Small intestine (tissue), 7 donors: ENCODE measurements around the gene RGS12. TPM values are rescaled to one million over a fixed set of nuclear protein-coding genes. Genes with fewer than 3 reads are reported as not detected.

Source experiments
- DNase-seq, 2 donors: peaks; one replicate each; pipeline versions ENCODE4 v3.0.0 to v3.0.0-alpha.2; 2013
- FAIRE-seq: peaks from 2 replicates; lab custom pipeline; 2012; peaks lifted over from hg19 to GRCh38; lab: Jason Lieb, UNC
- H3K27ac ChIP-seq, 3 donors: one replicate each; pipeline ENCODE4 v1.5.1; 2013; ENCODE audit warnings: low read length in 2 of 3, mild to moderate bottlenecking in 2 of 3, control low read depth in 1 of 3, inconsistent platforms in 1 of 3, low read depth in 1 of 3, moderate library complexity in 1 of 3
- H3K27me3 ChIP-seq, 3 donors: one replicate each; pipeline ENCODE4 v1.6.1; 2013; ENCODE audit warnings: low read length in 3 of 3, inconsistent platforms in 1 of 3; ENCODE audit not compliant: control insufficient read depth in 3 of 3, insufficient read depth in 3 of 3
- H3K36me3 ChIP-seq, 3 donors: one replicate each; pipeline ENCODE4 v1.6.1; 2013; ENCODE audit warnings: low read length in 3 of 3, inconsistent platforms in 1 of 3, low read depth in 1 of 3, mild to moderate bottlenecking in 1 of 3, moderate library complexity in 1 of 3; ENCODE audit not compliant: control insufficient read depth in 3 of 3, insufficient read depth in 2 of 3
- H3K4me1 ChIP-seq, 3 donors: one replicate each; pipeline ENCODE4 v1.6.1; 2013; ENCODE audit warnings: low read length in 2 of 3, inconsistent platforms in 1 of 3, low read depth in 1 of 3, mild to moderate bottlenecking in 1 of 3, moderate library complexity in 1 of 3; ENCODE audit not compliant: control insufficient read depth in 3 of 3, insufficient read depth in 2 of 3
- H3K4me3 ChIP-seq, 3 donors: one replicate each; pipeline ENCODE4 v1.5.1; 2013; ENCODE audit warnings: low read length in 3 of 3, control low read depth in 1 of 3, inconsistent platforms in 1 of 3, low read depth in 1 of 3, mild to moderate bottlenecking in 1 of 3, moderate library complexity in 1 of 3
- H3K9me3 ChIP-seq, 2 donors: one replicate each; pipeline ENCODE4 v1.6.1; 2013; ENCODE audit warnings: low read depth in 1 of 2, low read length in 1 of 2; ENCODE audit not compliant: control insufficient read depth in 2 of 2, insufficient read depth in 1 of 2
- WGBS, 3 donors: extraction: QIAGEN DNeasy Blood & Tissue Kit; methylation state at CpG; one replicate each; pipeline ENCODE4 v1.1.7; 2013; 5-methylcytosine and 5-hydroxymethylcytosine counted together
- polyA plus RNA-seq, 4 donors: library from polyadenylated mRNA; stranded (reverse) in 3 of 4; unstranded in 1 of 4; fragments of 200-250 nt in 3 of 4; fragments of 120-200 nt in 1 of 4; gene quantifications; one replicate each; pipeline versions ENCODE4 v1.2.1 to v1.2.3, GENCODE V29; 2013
- donor health status: healthy with polysubstance abuse.
- donor health status: control.
- donor health status: control.
- donor health status: Bipolar disorder and iron deficiency.
- donor health status: healthy.

Gene RGS12
- polyA plus RNA-seq, 4 donors, result 6.5 to 28.9 (median 12.6) TPM

DNA sequence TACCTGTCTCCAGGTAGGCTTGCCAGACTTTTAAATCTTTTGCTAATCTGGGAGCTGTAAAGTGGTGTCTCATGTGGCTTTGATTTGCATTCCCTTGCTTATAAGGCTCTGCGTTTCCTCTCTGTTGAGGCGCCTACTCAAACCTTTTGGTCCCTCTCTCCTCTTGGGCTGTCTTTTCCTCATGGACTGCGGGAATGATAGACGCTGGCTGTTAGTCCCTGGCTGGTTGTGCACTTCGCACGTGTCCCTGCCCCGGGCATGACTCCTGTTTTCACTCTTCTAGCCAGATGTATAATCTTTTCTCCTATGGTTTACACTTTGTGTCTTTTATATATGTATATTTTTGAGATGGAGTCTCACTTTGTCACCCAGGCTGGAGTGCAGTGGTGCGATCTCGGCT is 39.7 kb downstream of the RGS12 start:
- Histone ChIP-seq H3K4me1 (peaks cover 0 to 3% (median 3%) of the 10 kb centered on the region in 3 donors), H3K27me3 (no peaks in the 10 kb centered on the region), H3K9me3 (no peaks in the 10 kb centered on the region), H3K36me3 (peaks cover 0 to 9% (median 0%) of the 10 kb centered on the region in 3 donors), H3K27ac (no peak overlapping the region), H3K4me3 (no peak overlapping the region)
- no peak for FAIRE-seq
- 88 to 95% (median 93%) methylated on average over 9 of the region's 9 CpGs for WGBS, 3 donors
- DNase-seq, result no peak

DNA sequence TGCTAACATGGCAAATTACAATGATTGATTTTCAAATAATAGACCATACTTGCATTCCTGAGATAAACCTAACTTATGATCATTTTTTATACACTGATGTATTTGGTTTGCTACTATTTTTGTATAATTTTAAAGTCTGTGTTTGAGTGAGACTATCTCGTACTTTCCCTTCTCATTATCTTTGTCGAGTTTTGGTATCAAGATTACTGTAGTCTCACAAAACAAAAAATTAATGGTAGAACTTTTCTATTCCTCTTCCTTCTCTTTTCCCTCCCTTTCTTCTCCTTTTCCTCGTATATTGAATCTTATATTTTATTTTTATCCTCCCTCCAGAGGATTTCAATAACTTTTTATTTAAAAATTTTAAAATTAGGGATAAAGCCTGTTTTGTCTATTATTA is 41.5 kb downstream of the RGS12 start:
- FAIRE-seq (no peak), DNase-seq (no peak)
- no peaks in the 10 kb centered on the region for H3K9me3 ChIP-seq
- no peak overlapping the region for H3K27ac ChIP-seq
- H3K4me1 ChIP-seq, result peaks cover 0 to 3% (median 3%) of the 10 kb centered on the region in 3 donors
- peaks cover 0 to 3% (median 0%) of the 10 kb centered on the region in 3 donors for H3K36me3 ChIP-seq
- H3K27me3 ChIP-seq, result no peaks in the 10 kb centered on the region
- WGBS, 3 donors, result 72 to 80% (median 73%) methylated on average over 3 of the region's 3 CpGs
- no peak overlapping the region for H3K4me3 ChIP-seq

DNA sequence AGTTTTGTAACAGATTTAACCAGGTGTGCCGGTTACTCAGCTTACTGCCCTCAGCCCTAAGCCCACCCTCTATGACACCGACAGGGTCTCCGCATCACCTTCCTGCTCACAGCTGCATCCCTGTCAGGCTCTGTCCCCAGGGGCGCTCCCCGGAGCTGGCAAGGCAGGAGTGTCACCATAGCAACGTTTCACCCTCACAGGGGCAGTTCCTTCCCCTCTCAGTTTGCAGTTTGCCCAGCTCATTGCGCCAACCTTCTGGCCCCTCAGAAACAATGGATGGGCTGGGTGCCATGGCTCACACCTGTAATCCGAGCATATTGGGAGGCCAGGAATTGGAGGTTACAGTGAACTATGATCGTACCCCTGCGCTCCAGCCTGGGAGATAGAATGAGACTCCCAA is 42.6 kb downstream of the RGS12 start:
- WGBS, 3 donors, result 76 to 88% (median 80%) methylated on average over 10 of the region's 10 CpGs
- no peak for DNase-seq
- Histone ChIP-seq H3K27ac (no peak overlapping the region), H3K4me3 (no peak overlapping the region), H3K4me1 (peaks cover 0 to 3% (median 0%) of the 10 kb centered on the region in 3 donors), H3K9me3 (no peaks in the 10 kb centered on the region), H3K36me3 (peaks cover 0 to 2% (median 0%) of the 10 kb centered on the region in 3 donors), H3K27me3 (no peaks in the 10 kb centered on the region)
- FAIRE-seq, result no peak

DNA sequence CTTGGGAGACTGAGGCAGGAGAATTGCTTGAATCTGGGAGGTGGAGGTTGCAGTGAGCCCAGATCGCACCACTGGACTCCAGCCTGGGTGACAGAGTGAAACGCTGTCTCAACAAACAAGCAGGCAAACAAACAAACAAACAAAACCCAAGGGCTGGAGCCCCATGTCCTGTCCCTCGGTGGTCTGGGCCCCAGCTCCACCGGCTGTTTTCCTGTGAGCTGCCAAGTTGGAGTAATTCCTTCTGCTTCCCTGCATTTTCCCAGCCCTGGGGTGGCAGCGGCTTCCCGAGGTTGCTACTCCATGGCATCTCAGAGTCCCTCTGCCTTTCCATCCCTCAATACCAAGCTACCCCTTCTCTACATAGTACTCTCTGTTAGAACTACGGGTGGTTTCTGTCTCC is 43.2 kb downstream of the RGS12 start:
- Histone ChIP-seq H3K4me1 (no peaks in the 10 kb centered on the region), H3K9me3 (no peaks in the 10 kb centered on the region), H3K27ac (no peak overlapping the region), H3K27me3 (no peaks in the 10 kb centered on the region), H3K4me3 (no peak overlapping the region), H3K36me3 (peaks cover 0 to 2% (median 0%) of the 10 kb centered on the region in 3 donors)
- WGBS, 3 donors, result 82 to 94% (median 93%) methylated on average over 7 of the region's 7 CpGs
- FAIRE-seq, result no peak
- no peak for DNase-seq

DNA sequence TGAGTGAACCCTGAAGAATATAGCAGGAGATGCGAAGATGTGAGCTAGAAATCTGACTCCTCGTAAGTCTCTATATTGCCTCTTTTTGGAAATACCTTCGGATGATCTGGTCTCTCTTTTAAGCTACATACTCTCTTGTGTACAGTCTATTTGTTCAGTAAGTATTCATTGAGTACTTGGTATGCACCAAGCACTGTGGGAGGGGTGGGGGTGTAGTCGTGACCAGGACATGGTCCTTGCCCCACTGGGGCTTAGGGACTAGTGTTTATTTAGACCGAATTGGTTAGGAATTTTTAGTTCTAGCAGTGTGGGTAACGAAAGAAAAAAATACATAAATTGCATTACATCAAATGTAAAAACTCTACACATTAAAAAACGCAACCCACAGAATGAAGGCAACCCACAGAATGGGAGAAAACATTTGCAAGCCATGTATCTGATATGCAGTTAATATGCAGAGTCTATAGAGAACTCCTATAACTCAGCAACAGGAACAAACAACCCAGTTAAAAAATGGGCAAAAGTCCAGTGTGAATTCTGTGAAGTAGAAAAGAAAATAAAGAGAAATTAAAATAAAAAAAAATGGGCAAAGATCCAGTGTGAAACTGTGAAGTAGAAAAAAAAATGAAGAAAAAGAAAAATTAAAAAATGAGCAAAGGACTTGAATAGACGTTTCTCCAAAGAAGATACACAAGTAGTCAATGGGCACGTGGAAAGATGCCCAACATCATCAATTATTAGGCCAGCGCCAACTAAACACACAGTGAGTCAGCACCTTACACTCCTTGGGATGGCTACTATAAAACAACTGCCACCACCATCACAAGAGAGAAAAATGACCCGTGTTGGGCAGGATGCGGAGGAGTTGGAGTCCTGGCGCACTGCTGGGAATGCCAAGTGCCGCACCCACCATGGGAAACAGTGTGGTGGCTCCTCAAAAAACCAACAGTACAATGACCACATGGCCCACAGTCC is 43.8 kb downstream of the RGS12 start:
- Histone ChIP-seq H3K27me3 (no peaks in the 10 kb centered on the region), H3K4me1 (no peaks in the 10 kb centered on the region), H3K27ac (no peak overlapping the region), H3K4me3 (no peak overlapping the region), H3K9me3 (no peaks in the 10 kb centered on the region), H3K36me3 (peaks cover 0 to 2% (median 0%) of the 10 kb centered on the region in 3 donors)
- FAIRE-seq, result no peak
- WGBS, 3 donors, result 89 to 95% (median 94%) methylated on average over 14 of the region's 14 CpGs
- no peak for DNase-seq

DNA sequence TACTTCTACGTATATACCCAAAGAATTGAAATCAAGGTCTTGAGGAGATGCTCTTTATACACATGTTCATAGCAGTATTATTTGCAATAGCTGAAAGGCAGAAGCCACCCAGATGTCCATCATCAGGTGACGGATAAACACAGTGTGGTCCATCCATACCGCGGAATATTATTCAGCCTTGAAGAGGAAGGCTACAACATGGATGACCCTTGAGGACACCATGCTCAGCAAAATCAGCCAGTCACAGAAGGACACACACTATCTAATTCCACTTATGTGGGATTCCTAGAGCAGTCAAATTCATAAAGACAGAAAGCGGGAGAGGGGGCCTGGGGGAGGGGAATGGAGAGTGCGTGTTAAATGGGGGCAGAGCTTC is 44.5 kb downstream of the RGS12 start:
- 97 to 100% (median 98%) methylated on average over 6 of the region's 6 CpGs for WGBS, 3 donors
- Histone ChIP-seq H3K27ac (no peak overlapping the region), H3K4me3 (no peak overlapping the region), H3K4me1 (no peaks in the 10 kb centered on the region), H3K36me3 (peaks cover 0 to 2% (median 0%) of the 10 kb centered on the region in 3 donors), H3K9me3 (no peaks in the 10 kb centered on the region), H3K27me3 (no peaks in the 10 kb centered on the region)
- DNase-seq (no peak), FAIRE-seq (no peak)

GRCh38 chr4:3337811-3338210 is 45.0 kb downstream of the RGS12 start:
- no peak for FAIRE-seq
- WGBS, 3 donors, result 89 to 95% (median 90%) methylated on average over 8 of the region's 8 CpGs

DNA sequence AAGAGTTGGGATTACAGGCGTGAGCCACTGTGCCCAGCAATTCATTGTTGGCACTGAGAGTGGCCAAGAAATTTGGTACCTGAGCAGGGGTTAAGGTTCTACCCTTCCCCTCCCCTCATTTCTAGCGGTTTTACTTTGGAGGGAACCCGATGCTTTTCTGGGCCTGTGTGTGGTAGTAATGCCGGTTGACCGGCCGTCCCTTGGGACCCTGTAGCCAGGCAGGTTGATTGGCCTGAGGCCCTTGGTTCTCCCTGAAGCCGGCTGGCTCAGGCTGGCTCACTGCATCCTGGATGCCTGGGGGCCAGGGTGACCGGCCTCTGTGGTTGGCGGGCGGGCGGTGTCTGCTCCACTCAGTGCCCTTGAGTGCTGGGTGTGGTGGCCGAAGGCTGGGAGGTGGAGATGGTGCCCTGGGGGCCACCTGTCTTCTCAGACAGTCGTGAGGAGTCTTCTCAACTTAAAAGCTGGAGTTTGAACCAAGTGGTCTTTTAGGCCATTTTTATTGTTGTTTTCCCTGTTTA is 45.6 kb downstream of the RGS12 start:
- Histone ChIP-seq H3K36me3 (peaks cover 0 to 7% (median 0%) of the 10 kb centered on the region in 3 donors), H3K4me3 (no peak overlapping the region), H3K27me3 (no peaks in the 10 kb centered on the region), H3K4me1 (no peaks in the 10 kb centered on the region), H3K27ac (no peak overlapping the region), H3K9me3 (no peaks in the 10 kb centered on the region)
- DNase-seq, result no peak
- FAIRE-seq, result no peak
- WGBS, 3 donors, result 89 to 90% (median 90%) methylated on average over 13 of the region's 13 CpGs

More at GRCh38 chr4:3337811-3338210, 45.0 kb downstream of the RGS12 start:
- no peak for DNase-seq
- Histone ChIP-seq H3K9me3 (no peaks in the 10 kb centered on the region), H3K4me1 (no peaks in the 10 kb centered on the region), H3K4me3 (no peak overlapping the region), H3K27ac (no peak overlapping the region), H3K36me3 (peaks cover 0 to 2% (median 0%) of the 10 kb centered on the region in 3 donors), H3K27me3 (no peaks in the 10 kb centered on the region)
